ENCODE measurements around the gene FAM118B. TPM values are rescaled to one million over a fixed set of nuclear protein-coding genes. Genes with fewer than 3 reads are reported as not detected.

The FAM118B gene
- total RNA-seq, 4 donors from 2014 or later: 12.1 to 16.1 (median 13.3) TPM

DNA sequence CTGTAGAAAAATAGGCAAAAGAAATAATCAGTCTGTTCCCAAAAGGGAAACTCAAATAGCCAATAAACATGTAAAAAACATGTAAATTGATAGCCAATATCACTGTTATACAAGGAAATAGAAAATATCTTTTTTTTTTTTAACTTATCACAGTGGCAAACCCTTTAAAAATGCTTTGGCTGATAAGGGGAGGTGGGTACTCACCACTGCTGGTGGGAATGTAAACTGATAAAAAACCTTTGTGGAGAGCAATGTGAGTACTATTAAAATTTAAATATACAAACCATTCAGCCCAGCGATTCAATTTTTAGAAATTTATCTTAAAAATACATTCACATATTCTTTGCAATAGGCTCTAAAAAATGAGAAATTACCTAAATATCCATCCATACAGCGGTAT, 3.7 kb upstream of the FAM118B start:
- ATAC-seq (ENCODE audit: low FRiP score): no peak
- DNase-seq (ENCODE audit: low spot score): no peak
- TF ChIP-seq, protein P1, sequence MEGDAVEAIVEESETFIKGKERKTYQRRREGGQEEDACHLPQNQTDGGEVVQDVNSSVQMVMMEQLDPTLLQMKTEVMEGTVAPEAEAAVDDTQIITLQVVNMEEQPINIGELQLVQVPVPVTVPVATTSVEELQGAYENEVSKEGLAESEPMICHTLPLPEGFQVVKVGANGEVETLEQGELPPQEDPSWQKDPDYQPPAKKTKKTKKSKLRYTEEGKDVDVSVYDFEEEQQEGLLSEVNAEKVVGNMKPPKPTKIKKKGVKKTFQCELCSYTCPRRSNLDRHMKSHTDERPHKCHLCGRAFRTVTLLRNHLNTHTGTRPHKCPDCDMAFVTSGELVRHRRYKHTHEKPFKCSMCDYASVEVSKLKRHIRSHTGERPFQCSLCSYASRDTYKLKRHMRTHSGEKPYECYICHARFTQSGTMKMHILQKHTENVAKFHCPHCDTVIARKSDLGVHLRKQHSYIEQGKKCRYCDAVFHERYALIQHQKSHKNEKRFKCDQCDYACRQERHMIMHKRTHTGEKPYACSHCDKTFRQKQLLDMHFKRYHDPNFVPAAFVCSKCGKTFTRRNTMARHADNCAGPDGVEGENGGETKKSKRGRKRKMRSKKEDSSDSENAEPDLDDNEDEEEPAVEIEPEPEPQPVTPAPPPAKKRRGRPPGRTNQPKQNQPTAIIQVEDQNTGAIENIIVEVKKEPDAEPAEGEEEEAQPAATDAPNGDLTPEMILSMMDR (IDR thresholded peaks at IDR 0.05): no peak

DNA sequence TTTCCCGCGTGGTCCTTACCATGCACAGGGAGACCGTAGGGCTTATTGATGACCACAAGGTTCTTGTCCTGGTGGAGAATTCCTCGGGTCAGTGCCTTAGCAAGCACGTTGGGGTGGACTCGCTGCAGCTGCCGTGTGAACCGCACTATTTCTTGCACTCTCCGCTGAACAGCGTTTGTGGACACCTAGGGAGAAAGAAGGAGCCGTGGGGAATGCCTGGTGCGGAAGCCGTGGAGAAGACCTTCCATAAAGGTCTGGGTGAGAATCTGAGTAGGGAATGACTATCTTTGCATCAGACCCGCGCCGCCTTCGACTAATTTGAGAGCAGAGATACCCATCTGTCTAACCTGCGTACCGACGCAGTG, 729 bp upstream of the FAM118B start:
- TF ChIP-seq, protein P1 (IDR thresholded peaks at IDR 0.05): no peak
- ATAC-seq (ENCODE audit: low FRiP score): no peak
- DNase-seq (ENCODE audit: low spot score): no peak

DNA sequence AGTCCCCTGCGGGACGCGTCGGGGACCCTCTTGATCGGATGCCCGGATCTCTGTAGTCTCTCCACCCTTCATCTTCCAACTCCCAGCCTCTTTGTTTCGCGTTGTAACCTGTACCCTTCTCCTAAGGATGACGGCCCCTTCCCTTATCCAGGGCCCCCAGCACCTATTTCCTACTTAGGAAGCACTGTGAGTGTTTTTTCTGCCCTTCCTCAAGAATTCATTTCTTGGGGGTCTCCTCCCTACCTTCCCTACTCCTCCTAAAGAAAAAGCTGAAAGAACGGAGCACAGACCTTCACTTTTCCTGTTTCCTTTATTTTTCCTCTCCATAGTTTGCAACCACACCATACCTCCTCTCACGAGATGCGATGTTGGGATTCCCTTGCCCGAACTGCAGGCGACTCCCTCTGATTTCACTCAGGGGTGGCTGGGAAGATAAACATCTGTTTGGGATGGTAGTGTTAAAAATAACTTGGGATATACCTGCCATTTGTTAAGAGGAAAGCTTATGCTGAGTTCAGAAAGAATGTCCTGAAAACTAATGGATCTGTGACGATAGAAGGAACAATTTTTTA, 593 bp downstream of the FAM118B start:
- ATAC-seq (ENCODE audit: low FRiP score): no peak
- TF ChIP-seq, protein P1 (IDR thresholded peaks at IDR 0.05): no peak
- no peak for DNase-seq (ENCODE audit: low spot score)

DNA sequence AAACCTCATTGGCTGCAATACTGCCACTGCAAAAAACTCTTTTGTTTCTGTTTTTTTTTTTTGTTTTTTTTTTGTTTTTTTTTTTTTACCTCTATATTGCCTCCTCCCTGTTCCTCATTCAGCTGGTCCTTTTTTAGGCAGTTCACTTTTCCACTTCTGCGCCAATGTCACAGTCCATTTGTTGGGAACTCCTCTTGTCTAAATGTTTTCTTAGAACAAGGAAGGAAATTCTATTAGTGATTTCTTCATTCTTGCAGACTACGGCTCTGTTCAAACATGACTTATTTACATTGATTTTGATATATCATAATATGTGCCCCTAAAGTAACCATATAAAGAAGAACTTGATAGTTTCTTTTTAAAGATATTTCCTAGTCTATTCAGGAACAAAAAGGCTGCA, 2.9 kb downstream of the FAM118B start:
- DNase-seq (ENCODE audit: low spot score) (no peak), ATAC-seq (ENCODE audit: low FRiP score) (no peak)
- TF ChIP-seq, protein P1 (IDR thresholded peaks at IDR 0.05): no peak

DNA sequence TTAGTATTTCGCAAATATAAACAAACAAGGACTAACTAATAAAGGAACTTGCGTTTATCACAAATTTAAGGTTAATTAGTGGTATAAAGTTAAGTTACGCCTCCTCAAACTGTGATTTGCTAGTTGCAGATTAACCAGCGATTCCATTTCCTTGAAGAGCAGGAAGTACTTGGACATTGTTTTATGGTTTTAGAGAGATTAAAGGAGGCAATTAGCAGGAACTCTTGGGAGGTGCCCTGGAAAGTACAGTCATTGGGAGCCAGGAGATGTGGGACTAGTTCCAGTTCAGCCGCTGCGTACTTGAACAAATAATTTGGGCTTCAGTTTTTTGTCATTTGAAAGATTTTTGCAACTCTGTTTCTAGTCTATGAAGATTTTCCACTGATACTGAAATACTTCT, 3.3 kb downstream of the FAM118B start:
- DNase-seq (ENCODE audit: low spot score) (no peak), ATAC-seq (ENCODE audit: low FRiP score) (no peak)
- TF ChIP-seq, protein P1 (IDR thresholded peaks at IDR 0.05): no peak

DNA sequence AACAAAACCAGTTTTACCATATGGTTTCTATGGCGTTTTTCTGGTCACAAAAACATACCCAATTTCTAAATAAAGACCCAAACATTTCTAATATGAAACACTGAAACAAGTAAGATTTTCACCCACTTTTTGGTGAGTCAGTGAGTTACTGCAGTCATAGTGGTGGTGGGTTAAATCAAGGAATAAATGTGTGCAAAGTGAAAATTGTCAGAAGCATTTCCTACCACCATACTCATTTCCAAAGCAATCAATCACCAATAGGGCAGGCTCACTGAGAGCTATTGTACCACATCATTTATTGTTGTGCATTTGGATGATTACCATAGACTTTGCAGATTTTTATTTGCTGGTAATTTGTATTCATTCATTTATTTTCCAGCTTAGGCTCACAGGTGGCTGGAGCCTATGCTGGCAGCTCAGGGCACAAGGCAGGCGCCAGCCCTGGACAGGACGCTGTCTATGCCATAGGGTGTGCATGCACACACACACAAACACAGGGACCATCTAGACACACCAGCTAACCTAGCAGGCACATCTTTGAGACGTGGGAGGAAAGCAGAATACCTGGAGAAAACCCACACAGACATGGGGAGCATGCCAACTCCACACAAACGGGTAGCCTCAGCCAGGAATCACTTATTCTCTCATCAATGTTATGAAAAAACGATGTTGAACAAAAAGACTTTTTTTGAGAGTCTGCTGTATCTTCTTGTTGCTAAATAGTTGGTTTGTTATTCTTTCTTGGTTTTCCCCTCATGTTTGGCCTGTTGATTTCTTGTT, 5.1 kb downstream of the FAM118B start:
- TF ChIP-seq, protein P1 (IDR thresholded peaks at IDR 0.05): no peak
- no peak for DNase-seq (ENCODE audit: low spot score)
- ATAC-seq (ENCODE audit: low FRiP score): no peak

DNA sequence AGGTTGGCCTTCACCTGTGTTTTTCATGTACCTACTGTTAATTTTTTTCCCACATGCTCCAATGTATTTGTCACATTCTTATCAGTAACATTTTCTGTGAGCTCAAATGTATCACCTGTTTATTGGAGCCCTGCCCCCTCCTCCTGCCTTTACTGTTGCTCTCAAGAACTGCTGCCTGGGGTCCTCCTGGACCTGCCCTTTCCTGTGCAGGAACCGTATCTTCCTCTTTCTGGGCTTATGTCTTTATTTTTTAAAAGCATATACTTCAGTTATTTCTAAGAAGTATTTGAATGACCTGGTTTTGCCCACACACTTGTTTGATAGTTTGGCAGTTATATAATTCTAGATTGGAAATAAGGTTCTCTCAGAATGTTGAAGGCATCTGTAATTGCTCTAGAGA, 5.9 kb downstream of the FAM118B start:
- no peak for DNase-seq (ENCODE audit: low spot score)
- ATAC-seq (ENCODE audit: low FRiP score): no peak
- TF ChIP-seq, protein P1 (IDR thresholded peaks at IDR 0.05): no peak

Measured in omental fat pad (tissue), 4 donors.